Measurements from ENCODE around the gene CCSER1.

DNA sequence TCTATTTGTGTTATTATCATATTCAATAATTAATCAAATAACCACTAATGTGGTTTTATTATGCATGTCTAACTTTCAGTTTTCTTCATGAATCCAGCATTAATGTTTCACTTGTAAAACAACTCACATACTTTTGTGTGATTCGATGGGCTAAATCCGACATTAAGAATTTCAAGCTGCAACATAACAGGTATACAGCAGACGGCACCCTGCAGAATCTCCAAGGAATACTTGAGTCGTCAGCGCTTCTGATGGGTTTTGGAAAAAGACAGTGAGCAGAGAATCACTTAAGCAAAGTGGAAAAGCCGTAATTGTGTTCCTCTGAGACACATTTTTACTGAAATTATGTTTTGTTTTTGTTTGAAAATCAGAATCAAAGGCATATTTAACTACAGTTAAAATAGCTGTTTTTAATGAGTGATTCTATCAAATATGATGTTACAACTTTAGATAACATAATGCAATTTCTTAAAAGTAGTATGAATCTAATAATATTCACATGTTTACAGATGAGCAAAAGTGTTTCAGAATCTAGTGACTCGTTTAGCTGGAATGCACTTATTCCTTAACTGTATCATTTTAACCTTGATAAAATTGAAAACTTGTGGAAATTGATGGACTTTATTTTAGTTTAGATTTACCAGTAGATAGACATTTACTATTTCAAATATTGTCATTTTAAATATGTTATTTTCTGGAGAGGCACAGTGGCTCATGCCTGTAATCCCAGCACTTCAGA, 514.8 kb downstream of the CCSER1 start:
- TF ChIP-seq FOXP2 (optimal IDR thresholded peaks at IDR 0.05; ENCODE audit: control extremely low read depth, extremely low read length, insufficient read depth) (no peak), EZH2 (IDR thresholded peaks at IDR 0.05) (no peak), POLR2AphosphoS5 (IDR thresholded peaks at IDR 0.05; ENCODE audit: borderline replicate concordance, low read depth, low read length) (no peak)

All from SK-N-MC (cell line).